IMR-90 (cell line): Measurements from ENCODE around the gene NUP58. TPM values are rescaled to one million over a fixed set of nuclear protein-coding genes. Genes with fewer than 3 reads are reported as not detected.

Source experiments
- ATAC-seq: fragments of 200-7000 bp; cut with Tn5 transposase; 2 replicates; pipeline ENCODE4 v1.9.1; 2020; ENCODE audit warnings: low read depth, mild to moderate bottlenecking, moderate library complexity
- BruUV-seq: library from RNA; stranded (reverse); fragments of 400-500 nt; replicated peaks from 2 replicates; lab custom pipeline; 2021; lab: Mats Ljungman, UMichigan
- CTCF ChIA-PET: fragments of 300-600 bp; formaldehyde crosslinking; extraction: SDS; loops from one replicate; lab custom pipeline; 2021; ENCODE audit warnings: antibody characterized with exemption; lab: Yijun Ruan, JAX
- POLR2A ChIA-PET: fragments of 300-600 bp; sonication (Branson Sonifier 250); formaldehyde crosslinking; loops from one replicate; lab custom pipeline; 2022; ENCODE audit warnings: antibody characterized with exemption; ENCODE audit not compliant: unreplicated experiment; lab: Charles Lee
- DNase-seq: peaks from one replicate; pipeline ENCODE4 v3.0.0; 2013
- H2AFZ ChIP-seq: replicated peaks from 2 replicates; pipeline ENCODE3; 2013; ENCODE audit warnings: low read length, mild to moderate bottlenecking; ENCODE audit not compliant: poor library complexity
- H2AK5ac ChIP-seq: 2 replicates; pipeline ENCODE4 v1.6.1; 2013; ENCODE audit warnings: low read depth, low read length, inconsistent platforms
- H2AK9ac ChIP-seq: replicated peaks from 2 replicates; pipeline ENCODE3; 2013; ENCODE audit warnings: mild to moderate bottlenecking, low read depth, low read length, moderate library complexity; ENCODE audit not compliant: poor library complexity
- H2BK120ac ChIP-seq: 2 replicates; pipeline ENCODE4 v1.6.1; 2013; ENCODE audit warnings: low read depth, low read length, inconsistent platforms
- H2BK15ac ChIP-seq: 3 replicates; pipeline ENCODE4 v1.6.1; 2013; ENCODE audit warnings: low read depth, low read length, inconsistent platforms
- H2BK20ac ChIP-seq: 2 replicates; pipeline ENCODE4 v1.6.1; 2013; ENCODE audit warnings: low read depth, mild to moderate bottlenecking, inconsistent platforms, low read length, moderate library complexity
- H2BK5ac ChIP-seq: 2 replicates; pipeline ENCODE4 v1.6.1; 2013; ENCODE audit warnings: mild to moderate bottlenecking, low read depth, low read length, inconsistent platforms; ENCODE audit not compliant: poor library complexity, severe bottlenecking
- H3K14ac ChIP-seq: replicated peaks from 2 replicates; pipeline ENCODE4 v1.6.1; 2013; ENCODE audit warnings: low read depth, low read length, inconsistent platforms
- H3K18ac ChIP-seq: 2 replicates; pipeline ENCODE4 v1.6.1; 2013; ENCODE audit warnings: low read depth, low read length, control low read depth
- H3K23ac ChIP-seq: 2 replicates; pipeline ENCODE4 v1.6.1; 2013; ENCODE audit warnings: low read depth, low read length, inconsistent platforms
- H3K27ac ChIP-seq: 2 replicates; pipeline ENCODE4 v1.5.1; 2013; ENCODE audit warnings: mild to moderate bottlenecking, control low read depth, low read length; ENCODE audit not compliant: insufficient read depth
- H3K27me3 ChIP-seq: 2 replicates; pipeline ENCODE4 v1.6.1; 2013; ENCODE audit warnings: low read length; ENCODE audit not compliant: control insufficient read depth, insufficient read depth
- H3K36me3 ChIP-seq: 2 replicates; pipeline ENCODE4 v1.6.1; 2013; ENCODE audit warnings: low read length, mixed read lengths; ENCODE audit not compliant: control insufficient read depth, insufficient read depth
- H3K4ac ChIP-seq: 2 replicates; pipeline ENCODE4 v1.6.1; 2013; ENCODE audit warnings: low read depth, low read length, inconsistent platforms
- H3K4me1 ChIP-seq: 2 replicates; pipeline ENCODE4 v1.6.1; 2013; ENCODE audit warnings: low read length, mixed read lengths; ENCODE audit not compliant: control insufficient read depth, insufficient read depth
- H3K4me2 ChIP-seq: 2 replicates; pipeline ENCODE4 v1.6.1; 2013; ENCODE audit warnings: low read depth, mild to moderate bottlenecking, control low read depth, low read length, moderate library complexity
- H3K4me3 ChIP-seq: 2 replicates; pipeline ENCODE4 v1.5.1; 2013; ENCODE audit warnings: low read depth, mild to moderate bottlenecking, control low read depth, low read length, moderate library complexity; ENCODE audit not compliant: insufficient read depth
- H3K56ac ChIP-seq: 2 replicates; pipeline ENCODE4 v1.6.1; 2013; ENCODE audit warnings: low read length, inconsistent platforms; ENCODE audit not compliant: insufficient read depth; ENCODE audit errors: extremely low read depth
- H3K79me1 ChIP-seq, 2 experiments: 2 replicates each; pipeline ENCODE4 v1.6.1; 2013; ENCODE audit warnings: low read length in 2 of 2, inconsistent platforms in 1 of 2, low read depth in 1 of 2
- H3K9ac ChIP-seq: 2 replicates; pipeline ENCODE4 v1.6.1; 2013; ENCODE audit warnings: low read depth, low read length, control low read depth
- H3K9me1 ChIP-seq: 2 replicates; pipeline ENCODE4 v1.6.1; 2013; ENCODE audit warnings: low read length, inconsistent platforms; ENCODE audit not compliant: insufficient read depth
- H3K9me3 ChIP-seq: 2 replicates; pipeline ENCODE4 v1.6.1; 2013; ENCODE audit warnings: low read length; ENCODE audit not compliant: control insufficient read depth, insufficient read depth
- H4K20me1 ChIP-seq: 2 replicates; pipeline ENCODE4 v1.6.1; 2013; ENCODE audit warnings: low read length, inconsistent platforms; ENCODE audit not compliant: insufficient read depth
- H4K5ac ChIP-seq: 2 replicates; pipeline ENCODE4 v1.6.1; 2013; ENCODE audit warnings: mild to moderate bottlenecking, low read depth, low read length, control low read depth
- H4K8ac ChIP-seq, 2 experiments: 2 replicates each; pipeline ENCODE4 v1.6.1; 2013; ENCODE audit warnings: low read depth in 2 of 2, low read length in 2 of 2, control low read depth in 1 of 2, inconsistent platforms in 1 of 2
- H4K91ac ChIP-seq: 2 replicates; pipeline ENCODE4 v1.6.1; 2013; ENCODE audit warnings: low read depth, low read length, inconsistent platforms; ENCODE audit not compliant: insufficient read depth
- CHD1 ChIP-seq: IDR thresholded peaks from 2 replicates; pipeline ENCODE4 v1.6.1; 2012; ENCODE audit warnings: low read depth, low read length, improper control_type of control experiment
- CTCF ChIP-seq: conservative IDR thresholded peaks from 2 replicates; pipeline ENCODE4 v1.5.1; 2012; ENCODE audit warnings: mild to moderate bottlenecking, low read depth, low read length, improper control_type of control experiment
- MXI1 ChIP-seq: IDR thresholded peaks from 2 replicates; pipeline ENCODE4 v1.6.1; 2012; ENCODE audit warnings: low read depth, mild to moderate bottlenecking, low read length, moderate library complexity, borderline replicate concordance
- NFE2L2 ChIP-seq: fragments of 150-350 bp; IDR thresholded peaks from 2 replicates; pipeline ENCODE4 v1.6.1; 2016; ENCODE audit warnings: low read depth, mild to moderate bottlenecking, low read length
- SMC3 ChIP-seq: fragments of 150-350 bp; IDR thresholded peaks from 2 replicates; pipeline ENCODE4 v1.6.1; 2016; ENCODE audit warnings: low read depth, mild to moderate bottlenecking, antibody characterized with exemption, low read length, moderate library complexity
- WGBS, 2 experiments: methylation state at CpG; one replicate each; pipeline versions ENCODE4 v1.1.5 to v1.1.7; 2013; ENCODE audit warnings: missing lambda C conversion rate in 2 of 2; ENCODE audit not compliant: insufficient read length in 1 of 2; ENCODE audit errors: extremely low coverage in 2 of 2; 5-methylcytosine and 5-hydroxymethylcytosine counted together
- dilution Hi-C: fragments of 300-500 bp; cut with HindIII; formaldehyde crosslinking; loops from one replicate; pipeline ENCODE4 v1.14.3; 2018; ENCODE audit warnings: low sequenced_read_pairs; ENCODE audit not compliant: unreplicated experiment
- in situ Hi-C: fragments of 300-500 bp; cut with MboI; formaldehyde crosslinking; loops from 3 replicates; pipeline ENCODE4 v1.14.3; 2019; ENCODE audit warnings: low sequenced_read_pairs, inconsistent platforms, mixed read lengths
- intact Hi-C: fragments of 100-400 bp; cut with micrococcal nuclease; formaldehyde crosslinking; loops from 2 replicates; pipeline ENCODE4 v1.10.0; 2022
- polyA plus RNA-seq, 3 experiments: library from polyadenylated mRNA; depleted of rRNA; stranded (reverse); fragments of >200 nt; gene quantifications; 2 replicates each; pipeline ENCODE4 v1.2.3, GENCODE V29; 2012; ENCODE audit warnings: low replicate concordance in 1 of 3
- total RNA-seq: library from RNA; depleted of rRNA; stranded (reverse); fragments of >200 nt; gene quantifications from 2 replicates; pipeline ENCODE4 v1.2.3, GENCODE V29; 2012

The NUP58 gene
- total and polyA plus RNA-seq, 2 of the 4 experiments (the other 2 are of a cell fraction), result 29.7 to 50.7 TPM

DNA sequence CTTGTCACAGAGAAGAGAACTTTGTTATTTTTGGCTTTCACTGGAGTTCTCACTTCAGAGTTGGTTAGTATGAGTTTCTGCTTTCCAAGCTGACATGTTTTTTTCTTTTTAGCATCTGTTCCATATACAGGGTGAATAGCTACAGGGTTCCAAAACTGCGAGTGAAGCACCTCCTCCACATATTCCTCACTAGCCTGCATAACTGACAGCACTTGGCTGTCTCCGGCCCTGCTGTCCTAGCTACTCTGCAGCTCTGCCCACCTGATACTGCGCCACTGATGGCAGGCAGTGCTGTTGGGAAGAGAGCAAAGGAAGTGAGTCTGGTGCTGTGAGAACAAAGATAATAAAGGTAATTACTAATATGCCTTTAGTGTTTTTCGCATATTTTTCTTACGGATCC is 77.1 kb downstream of the NUP58 start:
- Histone ChIP-seq H3K36me3 (no peaks in the 10 kb centered on the region), H2AFZ (no peak overlapping the region), H3K4me1 (no peaks in the 10 kb centered on the region), H2BK120ac (no peak overlapping the region), H3K27me3 (peaks cover 19% of the 10 kb centered on the region), H3K23ac (no peak overlapping the region), H2BK20ac (no peak overlapping the region), H3K18ac (no peak overlapping the region), H3K4me3 (no peak overlapping the region), H3K9me3 (no peaks in the 10 kb centered on the region), H3K9ac (no peak overlapping the region), H3K56ac (no peak overlapping the region), H4K91ac (no peak overlapping the region), H2BK15ac (no peak overlapping the region), H3K9me1 (no peaks in the 10 kb centered on the region), H3K4me2 (no peak overlapping the region), H2AK9ac (no peak overlapping the region), H2BK5ac (no peak overlapping the region), H2AK5ac (no peak overlapping the region), H3K4ac (no peak overlapping the region), H3K14ac (no peak overlapping the region), H4K5ac (no peak overlapping the region), H4K20me1 (no peaks in the 10 kb centered on the region), H4K8ac (no peak overlapping the region), H3K27ac (no peak overlapping the region), H3K79me1 (no peaks in the 10 kb centered on the region)
- in situ Hi-C loops (loop anchor here (10.0 to 25.0 kb wide), 2 partner anchors 144 to 291 kb away; partner anchors contain the start of gene PABPC3), intact Hi-C loops (no loop called here), dilution Hi-C loops (no loop called here)
- ChIA-PET CTCF (interaction anchor here (0.6 kb wide), 1 partner anchor 85 kb away, joined by 3 read pairs; no protein-coding TSS in a partner anchor), POLR2A (no interaction called here)
- WGBS, 2 experiments, result no CpG with 5 or more reads among the region's 5 CpGs
- no peak for DNase-seq
- TF ChIP-seq NFE2L2, result no peak
- no peak for TF ChIP-seq SMC3
- no peak for TF ChIP-seq CHD1
- no peak for TF ChIP-seq MXI1
- TF ChIP-seq CTCF, result no peak
- no peak for ATAC-seq
- no TSS peak for BruUV-seq
